Glutamatergic neuron (in vitro differentiated cells): ENCODE data around the gene AMIGO2. TPM values are rescaled to one million over a fixed set of nuclear protein-coding genes. Genes with fewer than 3 reads are reported as not detected.

ENCODE experiments used
- DNase-seq: peaks from one replicate; pipeline ENCODE4 v3.0.0; 2022
- H3K27ac Mint-ChIP-seq: one replicate; pipeline ENCODE4 v1.8.0; 2020; ENCODE audit warnings: mild to moderate bottlenecking, mixed read lengths, inconsistent platforms; ENCODE audit not compliant: unreplicated experiment
- H3K27me3 Mint-ChIP-seq: one replicate; pipeline ENCODE4 v1.8.0; 2020; ENCODE audit warnings: mild to moderate bottlenecking, moderate library complexity, mixed read lengths, inconsistent platforms; ENCODE audit not compliant: unreplicated experiment
- H3K36me3 Mint-ChIP-seq: one replicate; pipeline ENCODE4 v1.8.0; 2020; ENCODE audit warnings: mild to moderate bottlenecking, mixed read lengths, inconsistent platforms; ENCODE audit not compliant: unreplicated experiment
- H3K4me1 Mint-ChIP-seq: one replicate; pipeline ENCODE4 v1.8.0; 2020; ENCODE audit warnings: mild to moderate bottlenecking, low read depth, mixed read lengths, inconsistent platforms; ENCODE audit not compliant: unreplicated experiment
- H3K4me3 Mint-ChIP-seq: one replicate; pipeline ENCODE4 v1.8.0; 2020; ENCODE audit warnings: mild to moderate bottlenecking, mixed read lengths, inconsistent platforms; ENCODE audit not compliant: unreplicated experiment
- H3K9me3 Mint-ChIP-seq: one replicate; pipeline ENCODE4 v1.8.0; 2020; ENCODE audit warnings: mild to moderate bottlenecking, moderate library complexity, mixed read lengths, inconsistent platforms; ENCODE audit not compliant: unreplicated experiment
- CTCF ChIP-seq: fragments of 200-600 bp; sonication (generic); IDR thresholded peaks from one replicate; pipeline ENCODE4 v1.5.0; 2021; ENCODE audit not compliant: partially characterized antibody, unreplicated experiment
- total RNA-seq: library from RNA; stranded (reverse); fragmentation: NEBNext Ultra II Directional; extraction: Animal tissue kit (Norgen Biotek cat#: 25700); gene quantifications from one replicate; pipeline ENCODE4 v1.2.1, GENCODE V29; 2021; ENCODE audit not compliant: unreplicated experiment

Gene AMIGO2
- total RNA-seq, 1 donor from 2014 or later, result 1.7 TPM

GRCh38 chr12:47088021-47088944 lies 8.5 kb upstream of the AMIGO2 start:
- peaks cover 4% of the 10 kb centered on the region for H3K4me1 Mint-ChIP-seq
- no peak for DNase-seq

GRCh38 chr12:47087088-47087688 lies 7.4 kb upstream of the AMIGO2 start:
- DNase-seq, result no peak
- Mint-ChIP-seq H3K4me1 (peaks cover 4% of the 10 kb centered on the region), H3K9me3 (no peaks in the 10 kb centered on the region), H3K27me3 (no peaks in the 10 kb centered on the region), H3K4me3 (no peak overlapping the region), H3K36me3 (no peaks in the 10 kb centered on the region), H3K27ac (no peak overlapping the region)
- no peak for TF ChIP-seq CTCF

More at GRCh38 chr12:47088021-47088944, 8.5 kb upstream of the AMIGO2 start:
- TF ChIP-seq CTCF, result no peak
- Mint-ChIP-seq H3K36me3 (no peaks in the 10 kb centered on the region), H3K27ac (no peak overlapping the region), H3K4me3 (no peak overlapping the region), H3K9me3 (no peaks in the 10 kb centered on the region), H3K27me3 (no peaks in the 10 kb centered on the region)

- Mint-ChIP-seq H3K27ac (no peak overlapping the region), H3K9me3 (no peaks in the 10 kb centered on the region), H3K36me3 (no peaks in the 10 kb centered on the region), H3K27me3 (no peaks in the 10 kb centered on the region), H3K4me3 (no peak overlapping the region), H3K4me1 (peaks cover 4% of the 10 kb centered on the region)
- no peak for TF ChIP-seq CTCF
- no peak for DNase-seq
Measured at GRCh38 chr12:47085815-47086252, 6.1 kb upstream of the AMIGO2 start.

GRCh38 chr12:47084172-47084571 lies 4.4 kb upstream of the AMIGO2 start:
- peaks cover 5% of the 10 kb centered on the region for H3K27me3 Mint-ChIP-seq
- no peak overlapping the region for H3K27ac Mint-ChIP-seq
- no peak overlapping the region for H3K4me3 Mint-ChIP-seq
- no peaks in the 10 kb centered on the region for H3K36me3 Mint-ChIP-seq
- peaks cover 5% of the 10 kb centered on the region for H3K4me1 Mint-ChIP-seq
- DNase-seq, result no peak
- no peaks in the 10 kb centered on the region for H3K9me3 Mint-ChIP-seq
- no peak for TF ChIP-seq CTCF
